ENCODE measurements around the gene SH2D7. TPM values are rescaled to one million over a fixed set of nuclear protein-coding genes. Genes with fewer than 3 reads are reported as not detected.

Gene SH2D7
- total RNA-seq, 1 experiment from 2014 or later: not detected

DNA sequence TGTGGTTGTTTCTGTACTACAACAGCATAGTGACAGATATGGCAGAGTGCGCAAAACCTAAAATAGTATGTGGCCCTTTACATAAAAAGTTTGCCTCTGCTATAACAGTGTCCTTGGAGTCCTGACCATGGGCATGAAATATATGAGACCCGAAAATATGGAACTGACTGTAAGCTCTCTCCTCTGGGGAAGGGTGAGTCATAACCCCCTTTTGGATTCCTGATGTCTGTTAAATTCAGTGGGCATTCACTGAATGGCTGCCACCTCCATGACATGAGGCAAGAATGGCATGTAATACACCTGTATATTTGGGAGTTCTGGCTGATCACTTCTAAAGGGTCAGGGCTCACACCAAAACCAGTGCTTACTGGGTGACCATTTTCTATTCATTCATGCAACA is 21.0 kb upstream of the SH2D7 start:
- CTCF ChIA-PET: interaction anchor here (0.6 kb wide), 1 partner anchor 111 kb away, joined by 3 read pairs; no protein-coding TSS in a partner anchor
- peaks cover 83% of the 10 kb centered on the region for H3K4me1 ChIP-seq (ENCODE audit: control insufficient read depth, insufficient read depth, low read length)
- POLR2A ChIA-PET: interaction anchor here (1.3 kb wide), 1 partner anchor 228 kb away, joined by 3 read pairs; the partner anchor contains the start of gene SKIC8
- H3K27ac ChIP-seq (ENCODE audit: low read length): peak overlapping the region; percentile 82
- H3K9me3 ChIP-seq (ENCODE audit: control insufficient read depth, insufficient read depth, low read depth, low read length): no peaks in the 10 kb centered on the region
- BruUV-seq (replicated peaks): no TSS peak
- no peak for ATAC-seq
- no peak for TF ChIP-seq SIN3A (IDR thresholded peaks at IDR 0.05; ENCODE audit: borderline replicate concordance, insufficient read depth, low read depth, low read length)
- TF ChIP-seq POLR2AphosphoS5 (IDR thresholded peaks at IDR 0.05; ENCODE audit: low read depth, low read length): no peak
- TF ChIP-seq, protein P1, sequence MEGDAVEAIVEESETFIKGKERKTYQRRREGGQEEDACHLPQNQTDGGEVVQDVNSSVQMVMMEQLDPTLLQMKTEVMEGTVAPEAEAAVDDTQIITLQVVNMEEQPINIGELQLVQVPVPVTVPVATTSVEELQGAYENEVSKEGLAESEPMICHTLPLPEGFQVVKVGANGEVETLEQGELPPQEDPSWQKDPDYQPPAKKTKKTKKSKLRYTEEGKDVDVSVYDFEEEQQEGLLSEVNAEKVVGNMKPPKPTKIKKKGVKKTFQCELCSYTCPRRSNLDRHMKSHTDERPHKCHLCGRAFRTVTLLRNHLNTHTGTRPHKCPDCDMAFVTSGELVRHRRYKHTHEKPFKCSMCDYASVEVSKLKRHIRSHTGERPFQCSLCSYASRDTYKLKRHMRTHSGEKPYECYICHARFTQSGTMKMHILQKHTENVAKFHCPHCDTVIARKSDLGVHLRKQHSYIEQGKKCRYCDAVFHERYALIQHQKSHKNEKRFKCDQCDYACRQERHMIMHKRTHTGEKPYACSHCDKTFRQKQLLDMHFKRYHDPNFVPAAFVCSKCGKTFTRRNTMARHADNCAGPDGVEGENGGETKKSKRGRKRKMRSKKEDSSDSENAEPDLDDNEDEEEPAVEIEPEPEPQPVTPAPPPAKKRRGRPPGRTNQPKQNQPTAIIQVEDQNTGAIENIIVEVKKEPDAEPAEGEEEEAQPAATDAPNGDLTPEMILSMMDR (IDR thresholded peaks at IDR 0.05): no peak
- TF ChIP-seq TCF7L2 (IDR thresholded peaks at IDR 0.05; ENCODE audit: low read depth, low read length): no peak
- TF ChIP-seq, protein P2, sequence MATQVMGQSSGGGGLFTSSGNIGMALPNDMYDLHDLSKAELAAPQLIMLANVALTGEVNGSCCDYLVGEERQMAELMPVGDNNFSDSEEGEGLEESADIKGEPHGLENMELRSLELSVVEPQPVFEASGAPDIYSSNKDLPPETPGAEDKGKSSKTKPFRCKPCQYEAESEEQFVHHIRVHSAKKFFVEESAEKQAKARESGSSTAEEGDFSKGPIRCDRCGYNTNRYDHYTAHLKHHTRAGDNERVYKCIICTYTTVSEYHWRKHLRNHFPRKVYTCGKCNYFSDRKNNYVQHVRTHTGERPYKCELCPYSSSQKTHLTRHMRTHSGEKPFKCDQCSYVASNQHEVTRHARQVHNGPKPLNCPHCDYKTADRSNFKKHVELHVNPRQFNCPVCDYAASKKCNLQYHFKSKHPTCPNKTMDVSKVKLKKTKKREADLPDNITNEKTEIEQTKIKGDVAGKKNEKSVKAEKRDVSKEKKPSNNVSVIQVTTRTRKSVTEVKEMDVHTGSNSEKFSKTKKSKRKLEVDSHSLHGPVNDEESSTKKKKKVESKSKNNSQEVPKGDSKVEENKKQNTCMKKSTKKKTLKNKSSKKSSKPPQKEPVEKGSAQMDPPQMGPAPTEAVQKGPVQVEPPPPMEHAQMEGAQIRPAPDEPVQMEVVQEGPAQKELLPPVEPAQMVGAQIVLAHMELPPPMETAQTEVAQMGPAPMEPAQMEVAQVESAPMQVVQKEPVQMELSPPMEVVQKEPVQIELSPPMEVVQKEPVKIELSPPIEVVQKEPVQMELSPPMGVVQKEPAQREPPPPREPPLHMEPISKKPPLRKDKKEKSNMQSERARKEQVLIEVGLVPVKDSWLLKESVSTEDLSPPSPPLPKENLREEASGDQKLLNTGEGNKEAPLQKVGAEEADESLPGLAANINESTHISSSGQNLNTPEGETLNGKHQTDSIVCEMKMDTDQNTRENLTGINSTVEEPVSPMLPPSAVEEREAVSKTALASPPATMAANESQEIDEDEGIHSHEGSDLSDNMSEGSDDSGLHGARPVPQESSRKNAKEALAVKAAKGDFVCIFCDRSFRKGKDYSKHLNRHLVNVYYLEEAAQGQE (IDR thresholded peaks at IDR 0.05; ENCODE audit: insufficient read depth in 1 of 2, low read depth in 2 of 2, low read length in 1 of 2): no peak
- intact Hi-C loops (cut with micrococcal nuclease; ENCODE audit: unreplicated experiment): no loop called here
- in situ Hi-C loops (cut with HindIII; ENCODE audit: low pct_unique_long_range_greater_than_20kb, low sequenced_read_pairs): no loop called here
- H3K27me3 ChIP-seq (ENCODE audit: control insufficient read depth, insufficient read depth, low read length): no peaks in the 10 kb centered on the region
- DNase-seq (ENCODE audit: low read depth, low spot score): no peak
- no peak overlapping the region for H3K4me3 ChIP-seq (ENCODE audit: low read depth in 2 of 2, low read length in 2 of 2)
- H3K36me3 ChIP-seq (ENCODE audit: control insufficient read depth, insufficient read depth, low read length): no peaks in the 10 kb centered on the region

DNA sequence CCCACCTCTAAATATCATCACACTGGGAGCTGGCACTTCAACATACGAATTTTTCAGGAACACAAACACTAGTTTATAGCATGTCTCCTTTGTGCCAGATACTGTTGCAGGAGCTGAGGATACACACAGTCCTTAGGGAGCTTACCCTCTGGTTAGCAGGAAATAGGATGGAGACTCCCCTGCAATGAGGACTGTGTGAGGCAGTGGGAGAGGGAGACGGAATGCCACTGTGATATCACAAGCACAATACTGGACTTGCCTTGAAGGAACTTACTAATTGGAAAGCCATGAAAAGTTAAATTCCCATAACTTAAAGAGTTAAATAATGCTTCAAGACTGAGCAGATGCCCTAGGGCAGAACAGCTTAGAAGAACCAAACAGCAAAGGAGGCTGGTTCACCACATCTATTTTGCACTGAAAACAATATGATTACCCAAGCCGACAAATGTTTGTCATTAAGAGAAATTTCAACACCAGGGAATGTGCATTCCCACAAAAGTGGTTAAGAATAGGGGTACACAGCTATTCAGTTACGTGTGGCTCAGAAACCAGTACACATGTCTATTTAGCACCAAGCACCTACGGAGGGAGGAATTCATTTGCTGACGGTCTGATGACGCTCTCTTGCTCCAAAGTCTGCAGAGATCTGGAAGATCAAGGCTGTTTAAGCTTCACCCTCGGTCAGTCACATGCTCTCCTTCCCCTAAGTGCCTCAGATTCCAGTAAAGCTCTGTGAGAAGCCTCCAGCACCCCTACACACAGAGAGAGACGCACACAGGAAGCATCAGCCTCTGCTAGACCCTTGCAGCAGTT is 20.1 kb upstream of the SH2D7 start:
- H3K4me3 ChIP-seq (ENCODE audit: low read depth in 2 of 2, low read length in 2 of 2): peak overlapping the region in 1 of 2 experiments; percentile 37; a peak in 2 of 4 replicates
- DNase-seq (ENCODE audit: low read depth, low spot score): no peak
- H3K36me3 ChIP-seq (ENCODE audit: control insufficient read depth, insufficient read depth, low read length): no peaks in the 10 kb centered on the region
- peak overlapping the region; percentile 82 for H3K27ac ChIP-seq (ENCODE audit: low read length)
- POLR2A ChIA-PET: interaction anchor here (0.5 to 0.6 kb wide), 2 partner anchors 800 to 1895 kb away, joined by 5 to 18 read pairs; no protein-coding TSS in a partner anchor
- H3K9me3 ChIP-seq (ENCODE audit: control insufficient read depth, insufficient read depth, low read depth, low read length): no peaks in the 10 kb centered on the region
- in situ Hi-C loops (cut with HindIII; ENCODE audit: low pct_unique_long_range_greater_than_20kb, low sequenced_read_pairs) (no loop called here), intact Hi-C loops (cut with micrococcal nuclease; ENCODE audit: unreplicated experiment) (no loop called here)
- no peak for ATAC-seq
- CTCF ChIA-PET: interaction anchor here (1.2 kb wide), 1 partner anchor 16 kb away, joined by 4 read pairs; no protein-coding TSS in a partner anchor
- H3K27me3 ChIP-seq (ENCODE audit: control insufficient read depth, insufficient read depth, low read length): no peaks in the 10 kb centered on the region
- H3K4me1 ChIP-seq (ENCODE audit: control insufficient read depth, insufficient read depth, low read length): peaks cover 74% of the 10 kb centered on the region
- BruUV-seq (replicated peaks): no TSS peak
- TF ChIP-seq, protein P1 (IDR thresholded peaks at IDR 0.05): no peak
- TF ChIP-seq TCF7L2 (IDR thresholded peaks at IDR 0.05; ENCODE audit: low read depth, low read length): no peak
- no peak for TF ChIP-seq POLR2AphosphoS5 (IDR thresholded peaks at IDR 0.05; ENCODE audit: low read depth, low read length)
- TF ChIP-seq, protein P2 (IDR thresholded peaks at IDR 0.05; ENCODE audit: insufficient read depth in 1 of 2, low read depth in 2 of 2, low read length in 1 of 2): no peak
- no peak for TF ChIP-seq SIN3A (IDR thresholded peaks at IDR 0.05; ENCODE audit: borderline replicate concordance, insufficient read depth, low read depth, low read length)

All from Panc1 (cell line).